ENCODE measurements around the gene PPP2R5C.
A peak's percentile ranks its signal among the peaks of the same experiment; 100 is the strongest.
"Not testable (repeated sequence)": the region's sequence is repeated elsewhere in the genome, so short reads cannot be mapped to it uniquely, and the experiment has no call there.

PPP2R5C gene

DNA sequence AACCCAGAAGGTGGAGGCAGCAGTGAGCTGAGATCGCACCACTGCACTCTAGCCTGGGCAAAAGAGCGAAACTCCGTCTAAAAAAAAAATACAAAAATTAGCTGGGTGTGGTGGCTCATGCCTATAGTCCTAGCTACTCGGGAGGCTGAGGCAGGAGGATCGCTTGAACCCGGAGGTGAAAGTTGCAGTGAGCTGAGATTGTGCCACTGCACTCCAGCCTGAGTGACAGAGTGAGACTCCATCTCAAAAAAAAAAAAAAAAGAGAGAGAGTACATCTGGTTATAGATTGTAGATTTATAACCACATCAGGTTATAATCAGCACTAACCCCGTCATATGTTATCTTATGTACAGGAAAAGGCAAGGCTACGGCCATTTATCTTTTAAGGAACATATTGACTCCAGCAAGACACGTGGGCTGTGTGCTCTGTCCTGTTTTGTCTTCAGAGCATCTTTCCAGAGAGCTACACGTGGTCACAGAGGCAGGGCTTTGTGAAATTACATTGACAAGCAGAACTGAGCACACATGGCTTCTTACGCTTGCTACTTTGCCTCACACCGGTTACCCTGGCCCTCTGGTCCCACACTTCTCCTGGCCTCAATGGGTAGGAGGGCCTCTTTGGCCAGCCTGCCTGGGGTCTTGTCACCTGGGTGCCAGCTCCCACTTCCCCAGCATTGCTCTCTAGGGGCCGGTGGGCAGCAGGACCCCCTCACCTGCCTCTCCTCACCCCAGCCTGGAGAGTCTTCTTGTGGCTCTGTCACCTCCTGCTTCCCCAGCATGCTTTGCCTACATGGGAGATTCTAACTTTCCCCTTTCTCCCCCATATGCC, 196.1 kb downstream of the PPP2R5C start:
- DNase-seq, result no peak

- DNase-seq, result no peak
Measured at GRCh38 chr14:101958418-101959180, 197.1 kb downstream of the PPP2R5C start.

DNA sequence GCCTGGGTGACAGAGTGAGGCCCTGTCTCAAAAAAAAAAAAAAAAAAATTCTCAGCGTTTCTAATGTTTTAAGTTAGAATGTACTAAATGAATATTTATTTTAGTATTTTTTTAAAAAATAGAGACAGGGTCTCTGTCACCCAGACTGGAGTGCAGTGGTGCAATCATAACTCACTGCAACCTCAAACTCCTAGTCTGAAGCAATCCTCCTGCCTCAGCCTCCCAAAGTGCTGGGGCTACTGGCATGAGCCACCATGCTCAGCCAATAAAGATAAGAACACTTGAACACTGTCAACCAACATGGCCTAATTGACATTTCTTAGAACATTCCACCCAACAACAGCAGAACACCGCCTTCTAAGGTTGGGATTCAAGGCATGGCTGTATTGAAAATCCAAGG, 197.8 kb downstream of the PPP2R5C start:
- no peak for DNase-seq

DNA sequence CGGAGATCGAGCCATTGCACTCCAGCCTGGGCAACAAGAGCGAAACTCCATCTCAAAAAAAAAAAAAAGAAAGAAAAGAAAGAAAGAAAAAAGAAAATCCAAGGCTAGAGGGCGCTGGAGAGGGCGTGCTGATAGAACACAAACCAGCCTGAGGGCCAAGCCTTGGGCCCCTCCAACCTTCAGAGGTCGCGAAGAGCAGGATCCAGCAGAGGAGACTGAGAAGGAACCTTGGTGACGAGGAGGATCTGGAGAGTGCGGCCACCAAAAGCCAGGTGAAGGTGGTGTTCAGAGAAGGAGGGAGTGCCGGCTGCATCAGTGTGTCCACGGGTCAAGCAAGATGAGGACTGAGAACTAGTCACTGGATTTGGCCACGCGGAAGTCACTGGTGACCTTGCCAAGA, 198.7 kb downstream of the PPP2R5C start:
- peak; percentile 22 for DNase-seq

GRCh38 chr14:101961011-101961721, 199.7 kb downstream of the PPP2R5C start:
- DNase-seq, result peak; percentile 96

- no peak for DNase-seq
Measured at GRCh38 chr14:101961746-101962502, 200.4 kb downstream of the PPP2R5C start.

- peak; percentile 97 for DNase-seq
Measured at GRCh38 chr14:101962503-101962874, 201.0 kb downstream of the PPP2R5C start.

- no peak for DNase-seq
Measured at GRCh38 chr14:101963052-101963451, 201.5 kb downstream of the PPP2R5C start.

DNA sequence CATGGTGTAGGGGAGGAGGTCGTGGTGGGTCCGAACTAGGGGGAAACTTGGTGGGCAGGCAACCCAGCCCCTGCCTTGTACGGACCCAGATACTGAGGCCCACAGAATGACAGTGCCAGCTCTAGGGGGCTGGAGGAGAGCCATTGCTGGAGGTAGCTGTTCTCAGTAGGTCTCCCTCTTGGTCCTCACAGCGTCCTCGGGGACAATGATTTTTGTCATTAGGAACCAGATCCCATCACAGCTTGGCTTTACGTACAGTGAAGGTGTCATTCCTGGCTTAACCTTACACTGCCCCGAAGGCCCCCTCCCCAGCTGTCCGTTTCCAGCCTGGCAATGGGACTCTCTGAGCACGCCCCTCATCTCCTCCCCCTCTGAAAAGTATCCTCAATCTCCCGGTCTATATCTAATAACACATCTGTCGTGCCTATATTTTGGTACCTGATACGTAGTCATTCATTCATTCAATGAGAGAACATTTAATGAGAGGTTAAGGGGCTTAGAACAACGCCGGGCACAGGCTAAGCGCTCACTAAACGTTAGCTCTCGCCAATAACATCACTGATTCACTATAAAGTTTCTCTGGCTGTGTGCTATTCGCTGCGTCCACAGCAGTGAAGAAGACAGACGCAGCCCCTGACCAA, 202.3 kb downstream of the PPP2R5C start:
- no peak for DNase-seq

GRCh38 chr14:101964297-101965180, 203.0 kb downstream of the PPP2R5C start, which contains the start of gene DYNC1H1:
DYNC1H1 (plus strand) TSS chr14:101964573; CDS start chr14:101964692, 119 bp downstream.
- DNase-seq, result peak; percentile 99

DNA sequence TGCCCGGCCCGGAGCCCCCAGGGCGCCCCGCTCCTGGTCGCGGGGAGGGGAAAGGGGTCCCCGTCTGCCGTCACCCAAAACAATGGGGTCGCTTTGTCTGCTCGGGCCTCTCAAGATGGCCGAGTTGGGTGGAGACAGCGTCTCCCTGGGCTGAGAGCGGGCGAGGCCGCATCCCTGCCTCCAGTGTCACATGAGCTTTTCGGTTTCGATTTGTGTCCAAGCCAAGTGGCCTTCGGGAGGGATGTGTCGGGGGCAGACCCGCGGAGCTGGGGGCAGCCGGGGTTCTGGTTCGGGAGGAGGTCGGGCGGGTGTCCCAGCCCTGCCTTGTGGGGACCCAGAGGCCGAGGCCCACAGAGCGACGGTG, 203.7 kb downstream of the PPP2R5C start:
- peak; percentile 19 for DNase-seq

GRCh38 chr14:101965770-101966722, 204.5 kb downstream of the PPP2R5C start:
- peak; percentile 30 for DNase-seq

- DNase-seq, result no peak
Measured at GRCh38 chr14:101966742-101967141, 205.2 kb downstream of the PPP2R5C start.

DNA sequence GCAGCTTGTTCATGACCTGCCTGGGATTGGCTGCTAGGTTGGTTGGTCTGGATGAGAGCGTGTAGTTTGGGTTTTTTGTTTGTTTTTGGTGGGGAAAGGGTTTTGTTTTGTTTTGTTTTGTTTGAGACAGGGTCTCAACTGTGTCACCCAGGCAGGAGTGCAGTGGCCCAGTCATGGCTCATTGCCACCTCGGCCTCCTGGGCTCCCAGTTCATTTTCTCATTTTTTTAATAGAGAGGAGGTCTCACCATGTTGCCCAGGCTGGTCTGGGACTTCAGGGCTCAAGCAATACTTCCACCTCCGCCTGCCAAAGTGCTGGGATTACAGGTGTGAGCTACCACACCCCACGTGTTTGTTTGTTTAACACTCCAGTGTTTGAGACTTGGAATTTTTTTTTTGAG, 206.7 kb downstream of the PPP2R5C start:
- DNase-seq, result no peak

- DNase-seq, result no peak
Measured at GRCh38 chr14:101969481-101969880, 208.0 kb downstream of the PPP2R5C start.

GRCh38 chr14:101970830-101971400, 209.4 kb downstream of the PPP2R5C start:
- no peak for DNase-seq

- DNase-seq, result not testable (repeated sequence)
Measured at GRCh38 chr14:101971458-101971857, 209.9 kb downstream of the PPP2R5C start.

DNA sequence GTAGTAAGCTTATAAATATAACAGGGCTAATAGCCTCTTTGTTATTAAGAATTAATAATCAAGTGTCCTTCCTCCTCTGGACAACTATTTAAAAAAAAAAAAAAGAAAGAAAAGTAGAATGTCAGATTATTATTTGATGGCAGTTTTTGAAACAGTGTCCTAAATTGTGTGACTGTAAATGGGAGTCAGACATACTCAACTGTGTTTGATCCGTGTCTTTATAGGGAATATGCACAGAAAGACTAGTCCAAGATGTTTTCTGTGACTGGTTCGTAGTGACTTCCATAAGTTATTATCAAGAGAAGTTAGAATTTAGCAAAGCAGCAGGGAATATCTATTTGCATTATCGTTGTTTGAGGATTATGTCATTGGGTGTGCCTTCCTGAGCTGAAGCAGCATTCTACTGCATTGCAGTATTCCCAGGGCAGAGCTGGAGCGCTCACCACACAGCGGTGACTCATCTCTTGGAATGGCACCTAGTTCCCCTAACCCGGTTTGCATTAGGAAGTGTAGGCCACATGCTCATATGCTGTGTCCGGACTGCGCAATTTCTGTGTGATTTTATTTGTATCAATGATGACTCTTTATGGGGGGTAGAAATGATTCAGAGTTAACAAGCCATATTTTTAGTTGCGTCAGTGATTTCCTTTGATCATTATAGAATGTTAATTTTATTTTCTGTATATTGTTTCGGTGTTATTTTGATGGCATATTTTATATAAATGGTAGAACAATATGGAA, 210.8 kb downstream of the PPP2R5C start:
- DNase-seq, result peak; percentile 89

- no peak for DNase-seq
Measured at GRCh38 chr14:101973356-101973755, 211.8 kb downstream of the PPP2R5C start.
